ENCODE measurements around the gene TPBGL. TPM values are rescaled to one million over a fixed set of nuclear protein-coding genes. Genes with fewer than 3 reads are reported as not detected.

Gene TPBGL
- total and polyA plus RNA-seq, 2 experiments from 2014 or later: 0.08 to 0.21 TPM

- TF ChIP-seq CTCF (conservative IDR thresholded peaks at IDR 0.05; ENCODE audit: low read depth in 2 of 2) (no peak), NANOG (IDR thresholded peaks at IDR 0.05; ENCODE audit: borderline replicate concordance) (no peak), CREB1 (CRISPR knock-in tag; IDR thresholded peaks at IDR 0.05; ENCODE audit: low read depth) (no peak)
These were observed 1.8 kb upstream of the TPBGL start (continued) for GRCh38 chr11:75238595-75239440.

GRCh38 chr11:75239531-75240290, 863 bp upstream of the TPBGL start:
- Histone ChIP-seq H3K79me2 (replicated peaks; ENCODE audit: insufficient read depth) (no peaks in the 10 kb centered on the region), H3K36me3 (ENCODE audit: insufficient read depth) (no peaks in the 10 kb centered on the region), H3K27me3 (ENCODE audit: insufficient read depth) (peaks cover 53% of the 10 kb centered on the region), H2AFZ (peak overlapping the region; percentile 97), H3K4me1 (ENCODE audit: insufficient read depth) (peaks cover 19% of the 10 kb centered on the region), H3K4me3 (peak overlapping the region; percentile 63), H3K27ac (ENCODE audit: low read depth) (no peak overlapping the region), H3K9me2 (ENCODE audit: insufficient read depth) (no peaks in the 10 kb centered on the region), H3F3A (replicated peaks; ENCODE audit: low read depth) (no peaks in the 10 kb centered on the region), H4K20me1 (replicated peaks; ENCODE audit: insufficient read depth) (no peaks in the 10 kb centered on the region), H3K4me2 (peak overlapping the region; percentile 88)
- no peaks in the 10 kb centered on the region for H3K36me3 Mint-ChIP-seq (ENCODE audit: low read depth)
- peak overlapping the region; percentile 77 for H3K4me3 Mint-ChIP-seq
- ATAC-seq: peak; percentile 21
- TF ChIP-seq POLR2AphosphoS5 (IDR thresholded peaks at IDR 0.05; ENCODE audit: low read depth): no peak
- H3K27me3 Mint-ChIP-seq (ENCODE audit: insufficient read depth, low read depth, poor library complexity): peaks cover 46% of the 10 kb centered on the region
- DNase-seq (ENCODE audit: low spot score): peak; percentile 57
- H3K9me3 Mint-ChIP-seq: no peaks in the 10 kb centered on the region
- peaks cover 43% of the 10 kb centered on the region for H3K4me1 Mint-ChIP-seq
- H3K27ac Mint-ChIP-seq: no peak overlapping the region

GRCh38 chr11:75241036-75241905, 697 bp downstream of the TPBGL start:
- Mint-ChIP-seq H3K9me3 (no peaks in the 10 kb centered on the region), H3K4me1 (peaks cover 34% of the 10 kb centered on the region), H3K36me3 (ENCODE audit: low read depth) (no peaks in the 10 kb centered on the region), H3K4me3 (peak overlapping the region; percentile 72; the same call in 2 of the 3 replicates), H3K27ac (no peak overlapping the region), H3K27me3 (ENCODE audit: insufficient read depth, low read depth, poor library complexity) (peaks cover 48% of the 10 kb centered on the region)
- H3K27ac ChIP-seq (ENCODE audit: low read depth): no peak overlapping the region
- no peak overlapping the region for H2AFZ ChIP-seq
- no peaks in the 10 kb centered on the region for H3K36me3 ChIP-seq (ENCODE audit: insufficient read depth)
- H3K4me1 ChIP-seq (ENCODE audit: insufficient read depth): peaks cover 14% of the 10 kb centered on the region
- 0 out of 2 replicates have a peak, but pooled peaks cover 2% of the 10 kb centered on the region for H3K9me2 ChIP-seq (ENCODE audit: insufficient read depth)
- ATAC-seq: peak; percentile 58
- peaks cover 59% of the 10 kb centered on the region for H3K27me3 ChIP-seq (ENCODE audit: insufficient read depth)
- H3K4me2 ChIP-seq: peak overlapping the region; percentile 88
- no peaks in the 10 kb centered on the region for H3K79me2 ChIP-seq (replicated peaks; ENCODE audit: insufficient read depth)
- peak; percentile 84 for DNase-seq (ENCODE audit: low spot score)
- H3K4me3 ChIP-seq: peak overlapping the region; percentile 63
- no peaks in the 10 kb centered on the region for H3F3A ChIP-seq (replicated peaks; ENCODE audit: low read depth)
- TF ChIP-seq ETS1 (IDR thresholded peaks at IDR 0.05) (no peak), CREB1 (CRISPR knock-in tag; IDR thresholded peaks at IDR 0.05; ENCODE audit: low read depth) (peak; percentile 59), CTCF (conservative IDR thresholded peaks at IDR 0.05; ENCODE audit: low read depth in 2 of 2) (peak; percentile 49 to 81), POLR2AphosphoS5 (IDR thresholded peaks at IDR 0.05; ENCODE audit: low read depth) (peak; percentile 36; the same call in 1 of the 2 replicates)
- H4K20me1 ChIP-seq (replicated peaks; ENCODE audit: insufficient read depth): no peaks in the 10 kb centered on the region
